HEK293 (cell line): Measurements from ENCODE around the gene MPV17.

Source experiments
- CTCF ChIA-PET: fragments of 350-600 bp; formaldehyde crosslinking; extraction: SDS; loops from one replicate; lab custom pipeline; 2021; ENCODE audit warnings: antibody characterized with exemption; lab: Yijun Ruan, JAX
- POLR2A ChIA-PET: fragments of 300-600 bp; formaldehyde crosslinking; extraction: SDS; loops from one replicate; lab custom pipeline; 2020; ENCODE audit warnings: antibody characterized with exemption, inconsistent platforms; lab: Yijun Ruan, JAX
- H3K27ac ChIP-seq: fragments of 200-500 bp; sonication (Bioruptor generic); 2 replicates; pipeline ENCODE4 v1.5.1; 2014; ENCODE audit warnings: low read depth, low read length, control low read depth, inconsistent platforms; ENCODE audit errors: extremely low read depth
- H3K36me3 ChIP-seq, 2 experiments: fragments of 200-500 bp in 1 of 2; sonication (Bioruptor generic) in 1 of 2; 1 replicate in 1 of 2; 2 replicates in 1 of 2; pipeline ENCODE4 v1.5.1; 2014 to 2017; ENCODE audit warnings: inconsistent platforms in 2 of 2, low read length in 2 of 2; ENCODE audit not compliant: control insufficient read depth in 2 of 2, insufficient read depth in 1 of 2
- H3K4me1 ChIP-seq: fragments of 200-500 bp; sonication (Bioruptor generic); 2 replicates; pipeline ENCODE4 v1.5.1; 2014; ENCODE audit warnings: mild to moderate bottlenecking, low read length, inconsistent platforms; ENCODE audit not compliant: control insufficient read depth, insufficient read depth
- H3K4me3 ChIP-seq: 2 replicates; pipeline ENCODE4 v1.5.1; 2011; ENCODE audit warnings: low read depth, mild to moderate bottlenecking, control low read depth, low read length, moderate library complexity
- H3K9me3 ChIP-seq: fragments of 200-500 bp; sonication (Bioruptor generic); 2 replicates; pipeline ENCODE4 v1.5.1; 2014; ENCODE audit warnings: low read depth, low read length, inconsistent platforms; ENCODE audit not compliant: control insufficient read depth, insufficient read depth
- GLIS2 ChIP-seq: fragments of 450-650 bp; formaldehyde crosslinking; IDR thresholded peaks from 2 replicates; pipeline ENCODE4 v1.5.1; 2016; ENCODE audit warnings: missing biosample characterization, missing genetic modification characterization
- HOXA7 ChIP-seq: sonication (generic); formaldehyde crosslinking; IDR thresholded peaks from 2 replicates; pipeline ENCODE4 v1.8.1; 2022; ENCODE audit warnings: missing genetic modification reagents, borderline replicate concordance
- KLF10 ChIP-seq: fragments of 450-650 bp; IDR thresholded peaks from 2 replicates; pipeline ENCODE4 v1.5.1; 2018; ENCODE audit warnings: missing biosample characterization, mild to moderate bottlenecking, missing genetic modification characterization
- REST ChIP-seq: fragments of 450-650 bp; formaldehyde crosslinking; IDR thresholded peaks from 2 replicates; pipeline ENCODE4 v1.5.1; 2016; ENCODE audit warnings: missing biosample characterization, missing genetic modification characterization
- SCRT2 ChIP-seq: fragments of 450-650 bp; formaldehyde crosslinking; IDR thresholded peaks from 2 replicates; pipeline ENCODE4 v1.5.1; 2016; ENCODE audit warnings: missing biosample characterization, missing genetic modification characterization
- ZBTB10 ChIP-seq: fragments of 450-650 bp; formaldehyde crosslinking; IDR thresholded peaks from 2 replicates; pipeline ENCODE4 v1.5.1; 2016; ENCODE audit warnings: missing biosample characterization, missing genetic modification characterization
- ZBTB7A ChIP-seq: fragments of 450-650 bp; formaldehyde crosslinking; IDR thresholded peaks from 2 replicates; pipeline ENCODE4 v1.5.1; 2016; ENCODE audit warnings: low read depth, missing biosample characterization, missing genetic modification characterization
- ZEB2 ChIP-seq: fragments of 450-650 bp; formaldehyde crosslinking; IDR thresholded peaks from 2 replicates; pipeline ENCODE4 v1.5.1; 2016; ENCODE audit warnings: missing biosample characterization, missing genetic modification characterization
- ZFP37 ChIP-seq: fragments of 450-650 bp; formaldehyde crosslinking; IDR thresholded peaks from 2 replicates; pipeline ENCODE4 v1.5.1; 2016; ENCODE audit warnings: missing biosample characterization, missing genetic modification characterization
- ZFP69B ChIP-seq: fragments of 450-650 bp; formaldehyde crosslinking; IDR thresholded peaks from 2 replicates; pipeline ENCODE4 v1.5.1; 2016; ENCODE audit warnings: missing biosample characterization, missing genetic modification characterization
- ZIC2 ChIP-seq: fragments of 450-650 bp; formaldehyde crosslinking; IDR thresholded peaks from 2 replicates; pipeline ENCODE4 v1.5.1; 2016; ENCODE audit warnings: missing biosample characterization, missing genetic modification characterization
- ZNF133 ChIP-seq: fragments of 450-650 bp; formaldehyde crosslinking; IDR thresholded peaks from 2 replicates; pipeline ENCODE4 v1.5.1; 2016; ENCODE audit warnings: missing biosample characterization, missing genetic modification characterization
- ZNF146 ChIP-seq: fragments of 450-650 bp; formaldehyde crosslinking; IDR thresholded peaks from 2 replicates; pipeline ENCODE4 v1.5.1; 2016; ENCODE audit warnings: missing biosample characterization, missing genetic modification characterization
- ZNF280C ChIP-seq: fragments of 450-650 bp; formaldehyde crosslinking; IDR thresholded peaks from 2 replicates; pipeline ENCODE4 v1.5.1; 2016; ENCODE audit warnings: missing biosample characterization, missing genetic modification characterization
- ZNF311 ChIP-seq: fragments of 450-650 bp; formaldehyde crosslinking; IDR thresholded peaks from 2 replicates; pipeline ENCODE4 v1.5.1; 2017; ENCODE audit warnings: missing biosample characterization, missing genetic modification characterization, borderline replicate concordance
- ZNF350 ChIP-seq: fragments of 450-650 bp; formaldehyde crosslinking; IDR thresholded peaks from 2 replicates; pipeline ENCODE4 v1.5.0; 2017; ENCODE audit warnings: missing biosample characterization, mild to moderate bottlenecking, missing genetic modification characterization
- ZNF433 ChIP-seq: fragments of 450-650 bp; formaldehyde crosslinking; IDR thresholded peaks from 2 replicates; pipeline ENCODE4 v1.5.1; 2016; ENCODE audit warnings: missing biosample characterization, missing genetic modification characterization, low read depth
- ZNF549 ChIP-seq: fragments of 450-650 bp; IDR thresholded peaks from 2 replicates; pipeline ENCODE4 v1.5.1; 2018; ENCODE audit warnings: missing biosample characterization, missing genetic modification characterization, mild to moderate bottlenecking, inconsistent platforms, moderate library complexity
- ZNF558 ChIP-seq: fragments of 450-650 bp; formaldehyde crosslinking; IDR thresholded peaks from 2 replicates; pipeline ENCODE4 v1.5.1; 2016; ENCODE audit warnings: missing biosample characterization, missing genetic modification characterization
- ZNF623 ChIP-seq: fragments of 450-650 bp; formaldehyde crosslinking; IDR thresholded peaks from 2 replicates; pipeline ENCODE4 v1.5.1; 2016; ENCODE audit warnings: missing biosample characterization, missing genetic modification characterization
- ZNF624 ChIP-seq: fragments of 450-650 bp; formaldehyde crosslinking; IDR thresholded peaks from 2 replicates; pipeline ENCODE4 v1.5.1; 2017; ENCODE audit warnings: missing biosample characterization, missing genetic modification characterization
- ZNF626 ChIP-seq: fragments of 450-650 bp; sonication (Bioruptor Pico); formaldehyde crosslinking; IDR thresholded peaks from 2 replicates; pipeline ENCODE4 v1.5.1; 2018; ENCODE audit warnings: missing biosample characterization, missing genetic modification characterization, inconsistent platforms
- ZNF660 ChIP-seq: fragments of 450-650 bp; IDR thresholded peaks from 2 replicates; pipeline ENCODE4 v1.5.1; 2018; ENCODE audit warnings: missing biosample characterization, mild to moderate bottlenecking, missing genetic modification characterization
- ZXDB ChIP-seq: fragments of 450-650 bp; formaldehyde crosslinking; IDR thresholded peaks from 2 replicates; pipeline ENCODE4 v1.5.1; 2016; ENCODE audit warnings: missing biosample characterization, missing genetic modification characterization

The MPV17 gene

GRCh38 chr2:27281855-27282559, 40.9 kb downstream of the MPV17 start, which contains the start of gene TRIM54:
TRIM54 (plus strand) TSS chr2:27282429; CDS start chr2:27282732, 303 bp downstream.
- Histone ChIP-seq H3K4me3 (no peak within 1 kb of the TSS), H3K27ac (no peak within 1 kb of the TSS), H3K36me3 (no peaks in the 10 kb centered on the region), H3K4me1 (no peaks in the 10 kb centered on the region; the same call in 1 of the 2 replicates), H3K9me3 (no peaks in the 10 kb centered on the region)
- no peak for TF ChIP-seq HOXA7
- TF ChIP-seq ZNF350 (tag by site-specific recombination), result no peak
- TF ChIP-seq REST (tag by site-specific recombination), result no peak
- no peak for TF ChIP-seq ZNF660
- TF ChIP-seq KLF10 (tag by site-specific recombination), result no peak
- no peak for TF ChIP-seq ZNF626
- TF ChIP-seq ZNF146 (tag by site-specific recombination), result no peak
- no peak for TF ChIP-seq ZNF624 (tag by site-specific recombination)
- no peak for TF ChIP-seq ZIC2 (tag by site-specific recombination)
- TF ChIP-seq ZNF558 (tag by site-specific recombination), result no peak
- no peak for TF ChIP-seq ZEB2 (tag by site-specific recombination)
- no peak for TF ChIP-seq ZNF311 (tag by site-specific recombination)
- TF ChIP-seq ZNF433 (tag by site-specific recombination), result no peak
- TF ChIP-seq SCRT2 (tag by site-specific recombination), result no peak
- no peak for TF ChIP-seq ZFP69B (tag by site-specific recombination)
- ChIA-PET CTCF (interaction anchor here (0.6 to 7.9 kb wide), 10 partner anchors 11 to 299 kb away, joined by 3 to 211 read pairs (median 6); partner anchors contain the start of gene SLC30A3), POLR2A (no interaction called here)

GRCh38 chr2:27281442-27281841, 41.5 kb downstream of the MPV17 start:
- H3K27ac ChIP-seq, result no peak overlapping the region
- H3K4me1 ChIP-seq, result no peaks in the 10 kb centered on the region; the same call in 1 of the 2 replicates
- no peaks in the 10 kb centered on the region for H3K36me3 ChIP-seq
- CTCF ChIA-PET, result interaction anchor here (0.6 to 7.9 kb wide), 11 partner anchors 10 to 298 kb away, joined by 3 to 211 read pairs (median 5); partner anchors contain the start of gene SLC30A3
- TF ChIP-seq ZFP37 (tag by site-specific recombination) (no peak), GLIS2 (tag by site-specific recombination) (no peak), ZNF549 (tag by site-specific recombination) (no peak), ZBTB7A (no peak), ZXDB (tag by site-specific recombination) (no peak), ZNF133 (tag by site-specific recombination) (no peak), ZBTB10 (tag by site-specific recombination) (no peak), ZNF280C (tag by site-specific recombination) (no peak), ZNF623 (no peak)
- POLR2A ChIA-PET, result no interaction called here
- no peak overlapping the region for H3K4me3 ChIP-seq
- no peaks in the 10 kb centered on the region for H3K9me3 ChIP-seq
